Nephron (organoid): Measurements from ENCODE around the gene DCAF15.

Experiments
- H3K27ac Mint-ChIP-seq, 3 experiments: 2 replicates each; pipeline ENCODE4 v1.8.0; 2020; ENCODE audit warnings: mixed read lengths in 3 of 3, mild to moderate bottlenecking in 2 of 3, moderate library complexity in 1 of 3
- H3K27me3 Mint-ChIP-seq: 2 replicates; pipeline ENCODE4 v1.8.0; 2021; ENCODE audit warnings: low read depth, mild to moderate bottlenecking, moderate library complexity, mixed read lengths
- H3K36me3 Mint-ChIP-seq: 2 replicates; pipeline ENCODE4 v1.8.0; 2020; ENCODE audit warnings: low read depth, mixed read lengths
- H3K4me1 Mint-ChIP-seq: 2 replicates; pipeline ENCODE4 v1.8.0; 2020; ENCODE audit warnings: mixed read lengths
- H3K4me3 Mint-ChIP-seq, 3 experiments: 2 replicates each; pipeline ENCODE4 v1.8.0; 2020; ENCODE audit warnings: mild to moderate bottlenecking in 3 of 3, mixed read lengths in 3 of 3, moderate library complexity in 2 of 3
- H3K9me3 Mint-ChIP-seq: 2 replicates; pipeline ENCODE4 v1.8.0; 2020; ENCODE audit warnings: mixed read lengths
- TF ChIP-seq, protein P1 (sequence below), 3 experiments: fragments of 200-600 bp; sonication (generic); IDR thresholded peaks; one replicate each; pipeline ENCODE4 v1.5.0; 2021; ENCODE audit warnings: antibody characterized with exemption in 3 of 3; ENCODE audit not compliant: unreplicated experiment in 3 of 3

The DCAF15 gene

DNA sequence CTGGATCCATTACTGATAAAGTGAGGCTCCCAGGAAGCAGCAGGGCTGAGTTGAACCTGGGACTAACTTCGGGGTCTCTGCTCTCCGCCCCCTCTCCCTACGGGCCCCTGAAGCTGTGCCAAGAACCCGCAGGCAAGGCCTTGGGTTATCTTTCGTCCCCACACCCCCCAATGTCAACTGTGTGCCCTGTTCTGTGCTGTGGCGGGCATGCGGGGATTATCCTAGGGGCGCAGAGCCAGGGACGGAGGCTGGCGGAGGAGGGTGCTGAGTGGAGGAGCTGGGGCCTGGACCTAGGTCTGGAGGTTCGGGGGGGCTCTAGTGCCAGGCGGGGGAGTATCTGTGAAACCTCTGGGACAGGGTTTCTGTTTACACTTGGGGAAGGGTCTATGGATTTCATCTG, 27.4 kb downstream of the DCAF15 start:
- Mint-ChIP-seq H3K9me3 (no peaks in the 10 kb centered on the region), H3K4me3 (peak overlapping the region; percentile 45 to 66 (median 64)), H3K27me3 (peaks cover 3% of the 10 kb centered on the region), H3K4me1 (no peaks in the 10 kb centered on the region), H3K36me3 (peaks cover 22% of the 10 kb centered on the region), H3K27ac (peak overlapping the region; percentile 56 to 68 (median 57))
- TF ChIP-seq, protein P1, sequence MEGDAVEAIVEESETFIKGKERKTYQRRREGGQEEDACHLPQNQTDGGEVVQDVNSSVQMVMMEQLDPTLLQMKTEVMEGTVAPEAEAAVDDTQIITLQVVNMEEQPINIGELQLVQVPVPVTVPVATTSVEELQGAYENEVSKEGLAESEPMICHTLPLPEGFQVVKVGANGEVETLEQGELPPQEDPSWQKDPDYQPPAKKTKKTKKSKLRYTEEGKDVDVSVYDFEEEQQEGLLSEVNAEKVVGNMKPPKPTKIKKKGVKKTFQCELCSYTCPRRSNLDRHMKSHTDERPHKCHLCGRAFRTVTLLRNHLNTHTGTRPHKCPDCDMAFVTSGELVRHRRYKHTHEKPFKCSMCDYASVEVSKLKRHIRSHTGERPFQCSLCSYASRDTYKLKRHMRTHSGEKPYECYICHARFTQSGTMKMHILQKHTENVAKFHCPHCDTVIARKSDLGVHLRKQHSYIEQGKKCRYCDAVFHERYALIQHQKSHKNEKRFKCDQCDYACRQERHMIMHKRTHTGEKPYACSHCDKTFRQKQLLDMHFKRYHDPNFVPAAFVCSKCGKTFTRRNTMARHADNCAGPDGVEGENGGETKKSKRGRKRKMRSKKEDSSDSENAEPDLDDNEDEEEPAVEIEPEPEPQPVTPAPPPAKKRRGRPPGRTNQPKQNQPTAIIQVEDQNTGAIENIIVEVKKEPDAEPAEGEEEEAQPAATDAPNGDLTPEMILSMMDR (IDR thresholded peaks at IDR 0.05; ENCODE audit: unreplicated experiment in 3 of 3) = no peak

DNA sequence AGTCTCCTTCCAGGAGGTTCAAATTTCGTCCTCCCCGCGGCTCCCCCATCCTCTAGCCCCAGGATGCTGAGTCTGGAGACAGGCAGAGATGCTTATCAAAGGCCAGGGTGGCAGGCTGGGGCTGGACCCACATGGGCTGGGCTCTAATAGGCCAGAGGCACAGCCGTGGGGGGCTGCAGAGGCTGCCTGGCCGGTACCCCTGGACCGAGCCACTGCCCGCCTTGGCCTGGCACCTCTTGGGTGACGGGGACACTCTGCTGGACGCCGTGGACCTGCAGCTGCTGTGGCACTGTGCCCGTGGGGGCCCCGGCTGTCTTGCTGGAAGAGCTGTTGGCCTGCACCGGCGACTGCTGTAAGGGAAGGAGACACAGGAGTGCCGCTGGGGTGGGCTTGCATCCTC, 28.0 kb downstream of the DCAF15 start:
- Mint-ChIP-seq H3K9me3 (no peaks in the 10 kb centered on the region), H3K27me3 (peaks cover 3% of the 10 kb centered on the region), H3K27ac (no peak overlapping the region), H3K4me3 (no peak overlapping the region), H3K36me3 (peaks cover 19% of the 10 kb centered on the region), H3K4me1 (no peaks in the 10 kb centered on the region)
- TF ChIP-seq, protein P1 (IDR thresholded peaks at IDR 0.05; ENCODE audit: unreplicated experiment in 3 of 3) = no peak

DNA sequence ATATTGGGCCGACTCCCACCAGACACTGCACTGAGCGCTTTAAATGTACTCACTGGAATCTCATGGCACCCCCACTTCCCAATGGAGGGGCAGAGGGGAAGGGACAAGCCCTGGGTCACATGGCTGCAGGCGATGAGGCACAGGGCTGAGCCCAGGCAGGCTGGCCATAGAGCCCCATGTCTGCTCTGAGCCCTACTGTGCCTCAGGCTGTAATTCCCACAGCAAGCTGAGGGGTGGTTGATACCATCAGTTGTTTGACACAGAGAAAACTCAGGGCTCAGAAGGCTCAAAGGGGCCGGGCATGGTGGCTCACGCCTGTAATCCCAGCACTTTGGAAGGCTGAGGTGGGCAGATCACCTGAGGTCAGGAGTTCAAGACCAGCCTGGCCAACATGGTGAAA, 28.7 kb downstream of the DCAF15 start:
- Mint-ChIP-seq H3K27ac (no peak overlapping the region), H3K4me3 (peak overlapping the region in 1 of 3 experiments; percentile 19), H3K4me1 (no peaks in the 10 kb centered on the region), H3K36me3 (peaks cover 12% of the 10 kb centered on the region), H3K27me3 (peaks cover 3% of the 10 kb centered on the region), H3K9me3 (no peaks in the 10 kb centered on the region)
- TF ChIP-seq, protein P1 (IDR thresholded peaks at IDR 0.05; ENCODE audit: unreplicated experiment in 3 of 3) = no peak

DNA sequence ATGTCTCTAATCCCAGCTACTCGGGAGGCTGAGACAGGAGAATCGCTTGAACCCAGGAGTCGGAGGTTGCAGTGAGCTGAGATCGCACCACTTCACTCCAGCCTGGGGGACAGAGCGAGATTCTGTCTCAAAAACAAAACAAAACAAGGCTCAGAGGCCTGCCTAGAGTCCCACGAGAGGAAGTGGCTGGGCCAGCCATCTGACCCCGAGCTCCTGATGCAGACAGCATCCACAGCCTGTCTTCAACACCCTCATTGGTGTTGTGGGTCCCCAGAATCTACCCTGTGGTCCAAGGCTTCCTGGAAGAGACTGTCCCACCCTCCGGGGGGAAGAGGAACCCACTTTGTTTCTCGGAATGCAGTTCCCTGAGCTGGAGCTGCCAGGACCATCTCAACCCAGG, 29.2 kb downstream of the DCAF15 start:
- Mint-ChIP-seq H3K27ac (no peak overlapping the region), H3K9me3 (no peaks in the 10 kb centered on the region), H3K27me3 (peaks cover 3% of the 10 kb centered on the region), H3K4me1 (peaks cover 3% of the 10 kb centered on the region), H3K36me3 (peaks cover 8% of the 10 kb centered on the region), H3K4me3 (no peak overlapping the region)
- TF ChIP-seq, protein P1 (IDR thresholded peaks at IDR 0.05; ENCODE audit: unreplicated experiment in 3 of 3) = no peak

DNA sequence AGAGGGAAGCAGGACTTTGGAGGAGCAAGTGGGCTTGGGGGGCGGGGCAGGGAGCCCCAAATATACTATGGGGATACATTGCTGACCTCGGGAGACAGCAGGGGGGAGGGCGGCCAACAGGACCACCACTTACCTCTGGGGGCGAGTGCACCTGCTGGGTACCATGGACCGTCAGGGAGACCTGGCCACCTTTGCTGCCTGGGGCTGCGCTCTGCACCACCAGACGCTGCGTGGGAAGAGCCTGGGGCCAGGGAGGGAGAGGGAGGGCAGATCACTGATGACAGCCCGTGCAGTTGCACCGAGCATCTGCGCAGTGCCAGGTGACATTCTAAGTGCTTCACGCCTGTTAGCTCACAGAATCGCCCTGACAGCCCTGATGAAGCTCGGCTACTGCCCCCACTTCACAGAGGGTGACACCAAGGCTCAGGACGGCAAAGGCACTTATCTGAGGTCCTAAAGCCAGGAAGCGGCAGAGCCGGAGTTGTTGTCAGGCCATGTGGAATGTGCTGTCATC, 29.7 kb downstream of the DCAF15 start:
- H3K4me3 Mint-ChIP-seq = no peak overlapping the region

DNA sequence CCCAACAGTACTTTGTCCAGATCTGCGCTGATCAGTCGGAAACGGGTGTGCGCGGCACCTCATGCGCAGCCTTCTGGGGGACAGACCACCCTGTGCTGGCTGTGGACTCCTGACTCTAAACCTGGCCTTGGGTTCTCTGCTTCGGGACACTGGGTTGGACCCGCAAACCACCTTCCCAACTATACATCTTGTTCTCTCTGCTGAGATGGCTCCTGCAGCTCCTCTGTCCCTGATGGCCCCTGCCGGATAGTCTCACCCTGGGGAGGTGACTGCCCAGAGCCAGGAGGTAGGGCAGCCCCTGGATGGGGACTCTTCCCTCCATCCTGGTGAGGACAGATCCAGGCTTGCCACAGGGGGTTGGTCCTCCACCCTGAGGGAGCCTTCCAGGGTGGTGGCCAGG, 30.5 kb downstream of the DCAF15 start:
- H3K4me3 Mint-ChIP-seq = no peak overlapping the region
- TF ChIP-seq, protein P1 (IDR thresholded peaks at IDR 0.05; ENCODE audit: unreplicated experiment in 3 of 3) = no peak
- H3K27ac Mint-ChIP-seq = no peak overlapping the region
- H3K27me3 Mint-ChIP-seq = peaks cover 3% of the 10 kb centered on the region
- peaks cover 5% of the 10 kb centered on the region for H3K36me3 Mint-ChIP-seq
- H3K4me1 Mint-ChIP-seq = peaks cover 14% of the 10 kb centered on the region
- H3K9me3 Mint-ChIP-seq = no peaks in the 10 kb centered on the region

More for the DNA sequence above, 29.7 kb downstream of the DCAF15 start:
- Mint-ChIP-seq H3K36me3 (peaks cover 5% of the 10 kb centered on the region), H3K27me3 (peaks cover 3% of the 10 kb centered on the region), H3K27ac (no peak overlapping the region), H3K4me1 (peaks cover 9% of the 10 kb centered on the region), H3K9me3 (no peaks in the 10 kb centered on the region)
- TF ChIP-seq, protein P1 (IDR thresholded peaks at IDR 0.05; ENCODE audit: unreplicated experiment in 3 of 3) = no peak
